ENCODE data around the gene MRPS10.

- no peak for TF ChIP-seq CTCF (IDR thresholded peaks at IDR 0.05)
- TF ChIP-seq POLR2A (IDR thresholded peaks at IDR 0.05): no peak
Measured at GRCh38 chr6:42251500-42251899, 33.8 kb upstream of the MRPS10 start.

Measured in testis (tissue), 2 donors.